ENCODE measurements around the gene PTGIR.

- TF ChIP-seq CTCF (IDR thresholded peaks at IDR 0.05) (no peak), POLR2A (IDR thresholded peaks at IDR 0.05; ENCODE audit: low read length) (peak; percentile 87), MAX (IDR thresholded peaks at IDR 0.05) (peak; percentile 95), HOXA7 (CRISPR knock-in tag; IDR thresholded peaks at IDR 0.05) (no peak; the same call in 1 of the 2 replicates), SMC3 (IDR thresholded peaks at IDR 0.05) (no peak), RAD21 (conservative IDR thresholded peaks at IDR 0.05 in 1 of 2, IDR thresholded peaks at IDR 0.05 in 1 of 2) (no peak)
Measured at GRCh38 chr19:46600384-46601317, 24.2 kb downstream of the PTGIR start.

Measured in A549 (cell line).